Cortex of kidney (tissue), 1 donor: Measurements from ENCODE around the gene LGALS7.
"Not testable (repeated sequence)": the region's sequence is repeated elsewhere in the genome, so short reads cannot be mapped to it uniquely, and the experiment has no call there.

Source experiments
- DNase-seq: peaks from one replicate; lab custom pipeline; 2025; lab: John Stamatoyannopoulos, UW

LGALS7 gene

DNA sequence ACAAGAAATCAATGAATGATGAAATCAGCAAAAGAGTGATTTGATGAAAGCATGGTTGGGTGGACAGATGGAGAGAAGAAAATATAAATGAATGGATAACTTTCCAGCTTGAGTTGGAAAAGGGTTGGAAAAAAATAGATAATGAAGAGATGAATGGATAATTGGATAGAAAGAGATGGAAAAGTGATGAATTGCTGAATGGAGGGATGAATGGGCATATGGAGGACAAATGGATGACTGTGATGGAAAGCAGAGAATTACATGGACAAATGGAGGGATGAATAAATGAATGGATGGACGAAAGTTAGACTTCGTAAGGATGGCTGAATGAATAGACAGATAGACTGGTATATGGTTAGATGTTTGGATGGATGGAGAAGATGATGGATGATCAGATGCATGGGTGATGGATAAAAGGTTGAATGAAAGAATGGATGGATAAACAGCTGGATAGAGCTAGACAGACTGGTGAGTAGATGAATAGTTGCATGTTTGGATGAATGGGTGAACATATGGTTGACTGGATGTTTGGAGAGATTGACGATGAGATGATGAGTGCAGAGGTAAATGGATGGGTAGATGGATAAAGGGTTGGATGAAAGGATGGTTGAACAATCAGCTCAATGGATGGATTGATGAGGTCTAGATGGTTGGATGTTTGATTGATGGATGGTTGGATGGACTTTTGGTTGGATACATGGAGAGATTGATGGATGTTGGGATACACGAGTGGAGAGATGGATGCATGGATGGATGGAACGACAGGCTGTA is 27.4 kb upstream of the LGALS7 start:
- DNase-seq: no peak

DNA sequence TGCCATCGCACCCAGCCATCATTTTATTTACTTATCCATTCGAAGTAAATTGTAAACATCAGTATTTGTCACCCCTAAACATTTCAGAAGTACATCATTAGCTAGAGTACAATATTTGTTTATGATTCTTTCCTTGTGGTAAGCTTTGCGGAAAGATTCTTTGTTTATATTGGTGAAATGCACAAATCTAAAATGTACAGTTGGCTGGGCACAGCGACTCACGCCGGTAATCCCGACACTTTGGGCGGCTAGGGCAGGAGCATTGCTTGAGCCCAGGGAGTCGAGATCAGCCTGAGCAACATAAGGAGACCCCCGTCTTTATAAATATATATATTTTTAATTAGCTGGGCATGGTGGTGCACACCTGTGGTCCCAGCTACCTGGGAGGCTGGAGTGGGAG is 25.8 kb upstream of the LGALS7 start:
- no peak for DNase-seq

DNA sequence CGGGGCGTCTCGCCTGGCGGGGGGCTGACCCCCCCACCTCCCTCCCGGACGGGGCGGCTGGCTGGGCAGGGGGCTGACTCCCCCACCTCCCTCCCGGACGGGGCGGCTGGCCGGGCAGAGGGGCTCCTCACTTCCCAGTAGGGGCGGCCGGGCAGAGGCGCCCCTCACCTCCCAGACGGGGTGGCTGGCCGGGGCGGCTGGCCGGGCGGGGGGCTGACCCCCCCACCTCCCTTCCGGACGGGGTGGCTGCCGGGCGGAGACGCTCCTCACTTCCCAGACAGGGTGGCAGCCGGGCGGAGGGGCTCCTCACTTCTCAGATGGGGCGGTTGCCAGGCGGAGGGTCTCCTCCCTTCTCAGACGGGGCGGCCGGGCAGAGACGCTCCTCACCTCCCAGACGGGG is 24.5 kb upstream of the LGALS7 start:
- not testable (repeated sequence) for DNase-seq

DNA sequence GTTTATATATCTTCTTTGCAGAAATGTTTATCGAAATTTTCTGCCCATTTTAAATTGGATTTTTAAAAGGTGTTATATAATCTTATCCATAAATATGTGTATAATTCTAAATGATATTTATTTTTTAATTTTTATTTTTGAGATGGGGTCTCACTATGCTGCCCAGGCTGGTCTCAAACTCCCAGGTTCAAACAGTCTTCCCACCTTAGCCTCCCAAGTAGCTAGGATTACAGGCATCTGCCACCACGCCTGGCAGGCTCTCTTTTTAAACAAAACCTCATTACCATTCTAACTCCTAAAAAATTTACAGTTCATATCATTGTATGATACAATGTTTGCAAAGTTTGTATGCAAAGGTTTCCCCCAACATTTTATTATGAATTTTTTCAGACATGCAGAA is 22.8 kb upstream of the LGALS7 start:
- DNase-seq: no peak

DNA sequence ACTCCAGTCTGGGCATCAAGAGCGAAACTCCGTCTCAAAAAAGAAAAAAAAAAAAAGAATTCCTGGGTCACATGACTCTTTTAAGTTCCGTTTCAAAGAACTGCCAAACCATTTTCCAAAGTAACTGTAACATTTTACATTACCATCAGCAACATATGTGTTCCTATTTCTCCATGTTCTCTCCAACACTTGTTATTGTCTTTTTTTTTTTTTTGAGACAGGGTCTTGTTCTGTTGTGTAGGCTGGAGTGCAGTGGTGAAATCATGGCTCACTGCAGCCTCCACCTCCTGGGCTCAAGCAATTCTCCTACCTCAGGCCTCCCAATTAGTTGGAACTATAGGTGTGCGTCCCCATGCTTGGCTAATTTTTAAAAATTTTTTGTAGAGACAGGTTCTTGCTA is 22.2 kb upstream of the LGALS7 start:
- no peak for DNase-seq

DNA sequence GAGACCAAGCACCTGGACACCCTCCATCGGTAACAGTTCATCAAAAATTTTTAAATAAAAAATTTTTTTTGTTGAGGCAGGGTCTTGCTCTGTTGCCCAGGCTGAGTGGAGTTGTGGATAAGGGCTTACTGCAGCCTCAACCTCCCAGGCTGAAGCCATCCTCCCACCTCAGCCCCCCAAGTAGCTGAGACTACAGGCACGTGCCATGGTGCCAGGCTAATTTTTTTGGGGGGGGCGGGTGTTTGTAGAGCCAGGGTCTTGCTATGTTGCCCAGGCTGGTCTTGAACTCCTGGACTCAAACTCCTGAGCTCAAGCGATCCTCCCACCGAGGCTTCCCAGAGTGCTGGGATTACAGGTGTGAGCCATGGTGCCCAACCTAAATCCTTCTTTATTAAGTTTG is 20.4 kb upstream of the LGALS7 start:
- no peak for DNase-seq

DNA sequence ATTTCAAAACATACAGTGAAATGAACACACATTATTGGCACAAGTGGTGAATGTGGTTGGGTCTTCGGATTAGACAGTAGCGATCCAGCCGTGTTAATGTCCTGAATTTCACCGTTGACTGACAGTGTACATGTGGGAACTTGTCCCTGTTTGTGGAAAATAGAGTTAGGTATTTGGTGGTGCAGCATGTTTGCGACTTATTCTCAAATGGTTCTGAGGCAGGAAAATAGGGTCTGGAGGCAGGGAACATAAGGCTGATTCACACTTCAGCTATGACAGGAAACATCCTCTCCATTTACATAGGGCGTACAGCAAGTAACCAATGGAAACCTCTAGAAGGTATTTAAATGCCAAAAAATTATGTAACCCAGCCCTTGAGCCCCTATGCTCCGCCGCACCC is 19.9 kb upstream of the LGALS7 start:
- DNase-seq: no peak

DNA sequence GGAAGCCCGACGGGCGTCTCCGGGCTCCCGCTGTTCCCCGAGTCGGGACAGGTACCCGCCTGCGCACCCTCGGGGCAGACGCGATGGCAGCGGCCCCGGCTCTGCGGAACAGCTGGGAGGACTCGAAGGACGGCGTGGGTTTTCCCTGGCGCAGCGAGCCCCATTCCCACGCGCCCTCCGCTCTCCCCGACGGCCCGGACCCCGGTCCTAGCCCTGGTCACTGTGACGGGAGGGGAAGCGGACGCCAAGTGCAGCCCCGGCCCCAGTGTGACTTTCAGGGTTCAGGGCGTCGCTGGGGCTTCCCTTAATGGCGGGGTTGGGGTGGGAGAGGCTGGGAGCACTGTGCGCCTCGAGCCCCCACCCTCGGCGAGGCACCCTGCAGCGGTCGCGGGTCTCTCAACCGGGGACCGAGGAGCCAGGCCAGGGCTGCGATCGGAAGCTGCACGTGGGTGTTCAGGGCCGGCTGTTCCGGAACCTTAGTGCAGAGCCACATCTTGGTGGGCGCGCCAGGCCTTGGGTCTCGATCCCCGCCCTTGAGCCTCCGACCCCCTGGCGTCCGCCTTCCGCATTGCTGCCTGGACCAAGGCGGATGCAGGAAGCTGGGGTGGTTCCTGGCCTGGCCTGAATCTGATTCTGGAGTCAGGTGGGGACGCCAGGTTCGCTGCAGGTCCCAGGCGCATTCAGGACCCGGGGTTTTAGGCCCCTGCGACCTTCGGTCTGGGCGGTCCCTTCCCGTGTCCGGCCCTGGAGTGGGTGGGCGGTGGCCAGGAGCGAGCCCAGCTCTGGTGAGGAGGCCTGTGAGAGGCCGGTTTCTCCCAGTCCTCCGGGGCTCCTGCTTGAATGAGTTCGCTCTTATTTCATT is 19.2 kb upstream of the LGALS7 start:
- DNase-seq: no peak

DNA sequence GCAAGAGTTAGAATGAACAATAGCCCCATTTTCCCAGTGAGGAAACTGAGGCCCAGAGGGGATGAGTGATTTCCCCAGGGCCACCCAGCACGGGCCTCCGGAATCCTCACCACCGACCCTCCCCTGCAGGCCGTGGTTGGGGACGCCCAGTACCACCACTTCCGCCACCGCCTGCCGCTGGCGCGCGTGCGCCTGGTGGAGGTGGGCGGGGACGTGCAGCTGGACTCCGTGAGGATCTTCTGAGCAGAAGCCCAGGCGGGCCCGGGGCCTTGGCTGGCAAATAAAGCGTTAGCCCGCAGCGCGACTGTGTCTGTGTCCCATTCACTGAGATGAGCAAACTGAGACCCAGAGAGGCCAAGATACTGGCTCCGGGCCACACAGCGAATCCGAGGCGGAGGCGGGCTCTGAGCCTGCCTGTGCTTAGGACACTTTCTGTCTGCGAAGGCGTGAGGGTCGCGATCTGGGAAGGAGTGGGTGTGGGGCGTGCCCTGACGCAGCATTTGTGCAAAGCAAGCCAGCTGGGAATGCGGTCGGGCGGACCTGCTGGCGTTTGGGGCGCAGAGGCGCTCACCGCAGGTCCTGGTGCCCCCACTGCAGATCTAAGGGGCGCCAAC is 18.2 kb upstream of the LGALS7 start:
- not testable (repeated sequence) for DNase-seq

DNA sequence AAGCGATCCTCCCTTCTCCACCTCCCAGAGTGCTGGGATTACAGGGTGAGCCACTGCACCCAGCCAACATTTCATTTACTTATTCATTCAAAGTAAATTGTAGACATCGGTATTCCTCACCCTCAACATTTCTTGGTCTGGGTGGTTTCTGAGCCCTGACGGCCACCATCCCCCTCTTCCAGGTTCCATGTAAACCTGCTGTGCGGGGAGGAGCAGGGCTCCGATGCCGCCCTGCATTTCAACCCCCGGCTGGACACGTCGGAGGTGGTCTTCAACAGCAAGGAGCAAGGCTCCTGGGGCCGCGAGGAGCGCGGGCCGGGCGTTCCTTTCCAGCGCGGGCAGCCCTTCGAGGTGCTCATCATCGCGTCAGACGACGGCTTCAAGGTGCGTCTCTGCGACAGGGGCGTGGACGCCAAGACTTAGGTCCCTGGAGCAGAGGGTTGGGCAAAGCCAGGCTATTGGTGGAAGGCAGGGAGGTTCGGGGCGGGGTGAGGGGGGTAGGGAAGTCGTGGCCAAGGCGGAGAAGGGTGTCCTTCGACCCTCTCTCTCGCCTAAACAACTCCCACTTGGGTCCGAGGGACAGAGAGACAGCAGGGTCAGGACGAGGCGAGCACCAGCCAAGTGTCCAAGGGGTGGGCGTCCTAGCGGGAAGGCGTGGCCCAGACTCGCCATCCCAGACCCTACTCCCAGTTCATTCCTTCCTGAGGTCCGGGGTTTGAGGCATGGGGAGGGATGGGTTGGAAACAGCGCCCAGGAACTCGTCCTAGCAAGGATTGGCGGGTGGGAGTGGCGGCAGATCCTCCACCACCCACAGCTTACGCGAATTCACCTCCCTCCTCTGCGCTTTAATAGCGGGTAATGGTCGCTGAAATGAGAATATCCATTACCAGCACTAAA is 17.4 kb upstream of the LGALS7 start:
- DNase-seq: not testable (repeated sequence)

DNA sequence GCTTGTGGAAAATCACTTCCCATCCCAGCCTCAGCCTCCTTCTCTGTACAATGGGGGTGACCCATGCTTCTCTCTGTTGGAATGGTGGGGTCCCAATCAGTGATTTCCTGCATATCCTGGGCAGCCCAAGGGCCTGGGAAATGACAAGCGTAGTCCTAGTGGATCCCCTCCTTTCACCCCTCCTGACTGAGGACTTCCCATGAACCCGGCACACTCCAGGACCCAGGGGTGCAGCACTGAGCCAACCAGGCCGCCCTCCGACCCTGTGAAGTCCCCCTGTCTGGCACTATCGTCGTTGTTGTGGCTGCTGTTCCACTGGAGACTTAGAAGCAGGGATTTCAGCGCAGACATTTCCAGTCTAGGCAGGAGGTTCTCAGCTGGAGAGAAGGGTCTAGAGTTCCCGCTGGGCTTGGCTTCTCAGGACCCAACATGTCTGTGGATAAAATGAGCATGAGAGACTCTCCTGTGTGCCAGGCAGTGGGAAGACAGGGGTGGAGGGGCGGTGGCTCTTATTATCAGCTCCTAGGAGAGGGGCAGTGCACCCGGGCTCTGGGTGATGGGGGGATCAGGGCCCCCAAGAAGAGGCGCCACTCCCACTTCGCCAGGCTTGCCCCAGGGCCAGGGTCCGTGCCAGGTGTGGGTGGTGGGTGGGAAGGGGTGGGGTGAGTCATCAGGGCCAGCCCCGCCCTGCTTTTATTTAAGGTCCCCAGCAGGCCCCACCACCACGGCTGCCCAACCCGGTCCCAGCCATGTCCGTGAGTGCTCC is 15.3 kb upstream of the LGALS7 start, which contains the start of gene LGALS7B:
Gene LGALS7B, plus strand, starts transcription at position 723 of the 766 bp plus-strand sequence. Its CDS starts 27 bp downstream, at position 750.
- no peak for DNase-seq

DNA sequence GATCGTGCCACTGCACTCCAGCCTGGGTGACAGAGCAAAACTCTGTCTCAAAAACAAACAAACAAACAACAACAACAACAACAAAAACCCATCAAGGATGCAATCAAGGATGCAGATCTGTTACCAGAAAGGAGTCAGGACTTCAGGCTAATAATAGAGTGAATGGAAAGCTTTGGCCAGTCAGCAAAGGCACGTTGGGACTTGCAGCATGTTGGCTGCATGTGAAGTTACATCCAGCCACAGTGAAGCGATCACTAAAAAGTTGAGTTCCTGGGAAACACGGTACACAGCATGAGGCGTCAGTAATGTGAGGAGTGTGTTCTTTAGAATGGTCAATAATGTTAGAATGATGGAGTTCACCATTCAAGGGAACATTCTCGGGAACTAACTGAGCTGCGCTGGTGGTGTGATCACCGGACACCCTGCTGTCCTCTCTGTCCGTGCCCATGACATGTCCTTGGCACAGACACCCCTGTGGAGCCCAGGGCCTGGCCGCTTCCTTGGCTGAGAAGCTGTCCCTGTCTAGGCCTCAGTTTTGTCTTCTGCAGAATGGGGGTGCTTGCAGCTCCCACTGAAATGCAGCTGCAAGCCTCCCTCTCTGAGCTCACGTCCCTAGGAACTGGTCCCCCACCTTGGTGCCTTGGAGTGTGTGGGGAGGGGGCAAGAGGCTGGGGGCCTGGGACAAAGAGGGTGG is 13.4 kb upstream of the LGALS7 start:
- DNase-seq: no peak

DNA sequence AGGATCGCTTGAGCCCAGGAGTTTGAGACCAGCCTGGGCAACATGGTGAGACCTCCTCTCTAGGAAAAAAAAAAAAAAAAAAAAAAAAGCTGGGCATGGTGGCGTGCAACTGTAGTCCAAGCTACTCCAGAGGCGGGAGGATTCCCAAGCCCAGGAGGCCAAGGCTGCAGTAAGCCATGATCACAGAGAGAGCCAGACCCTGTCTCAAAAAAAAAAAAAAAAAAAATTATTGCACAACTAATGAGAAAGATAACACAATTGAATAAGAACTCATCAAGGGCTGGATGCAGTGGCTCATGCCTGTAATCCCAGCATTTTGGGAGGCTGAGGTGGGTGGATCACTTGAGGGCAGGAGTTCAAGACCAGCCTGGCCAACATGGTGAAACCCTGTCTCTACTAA is 12.7 kb upstream of the LGALS7 start:
- DNase-seq: not testable (repeated sequence)

DNA sequence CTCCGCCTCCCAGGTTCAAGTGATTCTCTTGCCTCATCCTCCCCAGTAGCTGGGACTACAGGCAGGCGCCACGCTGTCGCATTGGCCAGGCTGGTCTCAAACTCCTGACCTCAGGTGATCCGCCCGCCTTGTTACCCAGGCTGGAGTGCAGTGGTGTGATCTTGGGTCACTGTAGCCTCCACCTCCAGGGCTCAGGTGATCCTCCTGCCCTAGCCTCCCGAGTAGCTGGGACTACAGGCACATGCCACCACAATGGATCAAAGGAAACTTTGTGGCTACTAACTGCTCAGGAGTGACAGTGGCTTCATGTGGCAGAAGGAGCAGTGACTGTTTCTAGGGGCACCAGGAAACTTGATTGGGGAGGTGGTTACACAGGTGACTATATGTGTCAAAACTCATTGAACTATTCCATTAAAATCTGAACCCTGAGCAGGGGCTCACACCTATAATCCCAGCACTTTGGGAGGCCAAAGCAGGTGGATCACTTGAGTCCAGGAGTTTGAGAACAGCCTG is 11.9 kb upstream of the LGALS7 start:
- no peak for DNase-seq

DNA sequence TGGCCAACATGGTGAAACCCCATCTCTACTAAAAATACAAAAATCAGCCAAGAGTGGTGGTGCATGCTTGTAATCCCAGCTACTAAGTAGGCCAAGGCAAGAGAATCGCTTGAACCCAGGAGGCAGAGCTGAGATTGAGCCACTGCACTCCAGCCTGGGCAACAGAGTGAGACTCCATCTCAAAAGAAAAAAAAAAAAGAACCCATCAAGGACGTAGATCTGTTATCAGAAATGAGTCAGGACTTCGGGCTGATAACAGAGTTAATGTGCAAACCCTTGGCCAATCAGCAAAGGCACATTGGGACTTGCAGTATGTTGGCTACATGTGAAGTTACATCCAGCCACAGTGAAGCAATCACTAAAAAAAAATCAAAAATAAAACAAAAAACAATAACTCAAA is 10.9 kb upstream of the LGALS7 start:
- no peak for DNase-seq

DNA sequence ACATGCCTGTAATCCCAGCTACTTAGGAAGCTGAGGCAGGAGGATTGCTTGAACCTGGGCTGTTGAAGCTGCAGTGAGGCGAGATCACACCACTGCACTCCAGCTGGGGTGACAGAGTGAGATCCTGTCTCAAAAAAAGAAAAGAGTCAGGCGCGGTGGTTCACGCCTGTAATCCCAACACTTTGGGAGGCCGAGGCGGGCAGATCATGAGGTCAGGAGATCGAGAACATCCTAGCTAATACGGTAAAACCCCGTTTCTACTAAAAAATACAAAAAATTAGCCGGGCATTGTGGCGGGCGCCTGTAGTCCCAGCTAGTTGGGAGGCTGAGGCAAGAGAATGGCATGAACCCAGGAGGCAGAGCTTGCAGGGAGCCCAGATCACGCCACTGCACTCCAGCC is 8.9 kb upstream of the LGALS7 start:
- DNase-seq: not testable (repeated sequence)

DNA sequence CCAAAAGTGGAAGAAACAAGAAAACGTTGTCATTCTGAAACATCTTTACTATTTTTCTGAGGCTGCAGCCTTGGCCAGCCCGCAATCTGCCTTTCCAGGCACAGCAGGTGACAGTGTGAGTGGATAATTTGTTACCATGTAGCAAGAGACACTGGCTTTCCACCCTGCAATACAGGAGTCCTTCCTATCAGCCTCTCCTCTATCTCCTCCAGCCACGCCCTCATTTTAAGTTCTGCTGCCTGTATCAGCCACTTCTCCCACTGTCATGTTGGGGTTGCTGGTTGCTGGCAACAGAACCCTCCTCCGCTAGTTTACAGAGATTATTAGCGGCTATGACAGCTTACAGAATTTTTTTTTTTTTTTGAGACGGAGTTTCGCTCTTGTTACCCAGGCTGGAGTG is 7.7 kb upstream of the LGALS7 start:
- DNase-seq: no peak

DNA sequence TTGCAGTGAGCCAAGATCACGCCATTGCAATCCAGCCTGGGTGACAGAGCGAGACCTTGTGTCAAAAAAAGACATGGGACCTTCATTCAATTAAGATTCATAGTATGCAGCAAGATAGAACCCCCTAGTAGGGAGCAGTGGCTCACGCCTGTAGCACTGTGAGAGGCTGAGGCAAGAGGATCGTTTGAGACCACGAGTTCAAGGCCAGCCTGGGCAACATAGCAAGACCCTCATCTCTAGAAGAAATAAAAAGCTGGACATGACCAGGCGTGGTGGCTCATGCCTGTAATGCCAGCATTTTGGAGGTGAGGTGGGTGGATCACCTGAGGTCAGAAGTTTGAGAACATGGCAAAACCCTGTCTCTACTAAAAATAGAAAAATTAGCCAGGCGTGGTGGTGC is 7.1 kb upstream of the LGALS7 start:
- no peak for DNase-seq

DNA sequence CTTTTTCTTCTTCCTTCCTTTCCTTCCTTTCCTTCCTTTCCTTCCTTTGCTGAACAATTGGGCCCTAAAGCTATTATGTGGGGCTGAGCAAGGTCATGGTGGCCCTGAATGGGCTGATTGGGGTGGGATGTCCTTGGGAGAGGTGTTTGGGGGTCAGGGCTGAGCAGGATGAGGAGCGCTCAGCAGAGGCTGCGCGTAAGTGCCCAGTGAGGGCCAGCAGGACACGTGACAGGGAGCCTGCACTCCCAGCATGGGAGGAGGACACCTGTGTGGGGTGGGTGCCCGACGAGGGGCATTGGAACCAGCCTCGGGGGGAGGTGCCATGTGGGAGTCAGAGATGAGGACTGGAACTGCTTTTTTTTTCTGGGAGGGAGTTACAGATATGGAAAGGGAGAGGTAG is 5.4 kb upstream of the LGALS7 start:
- DNase-seq: no peak
